GM21737 (cell line): ENCODE results near the gene DOCK1.

ENCODE experiments used
- ATAC-seq: cut with Tn5 transposase; IDR thresholded peaks from one replicate; pipeline ENCODE4 v1.9.1; 2021; ENCODE audit warnings: mild to moderate bottlenecking, moderate library complexity; ENCODE audit not compliant: unreplicated experiment

DOCK1 gene

DNA sequence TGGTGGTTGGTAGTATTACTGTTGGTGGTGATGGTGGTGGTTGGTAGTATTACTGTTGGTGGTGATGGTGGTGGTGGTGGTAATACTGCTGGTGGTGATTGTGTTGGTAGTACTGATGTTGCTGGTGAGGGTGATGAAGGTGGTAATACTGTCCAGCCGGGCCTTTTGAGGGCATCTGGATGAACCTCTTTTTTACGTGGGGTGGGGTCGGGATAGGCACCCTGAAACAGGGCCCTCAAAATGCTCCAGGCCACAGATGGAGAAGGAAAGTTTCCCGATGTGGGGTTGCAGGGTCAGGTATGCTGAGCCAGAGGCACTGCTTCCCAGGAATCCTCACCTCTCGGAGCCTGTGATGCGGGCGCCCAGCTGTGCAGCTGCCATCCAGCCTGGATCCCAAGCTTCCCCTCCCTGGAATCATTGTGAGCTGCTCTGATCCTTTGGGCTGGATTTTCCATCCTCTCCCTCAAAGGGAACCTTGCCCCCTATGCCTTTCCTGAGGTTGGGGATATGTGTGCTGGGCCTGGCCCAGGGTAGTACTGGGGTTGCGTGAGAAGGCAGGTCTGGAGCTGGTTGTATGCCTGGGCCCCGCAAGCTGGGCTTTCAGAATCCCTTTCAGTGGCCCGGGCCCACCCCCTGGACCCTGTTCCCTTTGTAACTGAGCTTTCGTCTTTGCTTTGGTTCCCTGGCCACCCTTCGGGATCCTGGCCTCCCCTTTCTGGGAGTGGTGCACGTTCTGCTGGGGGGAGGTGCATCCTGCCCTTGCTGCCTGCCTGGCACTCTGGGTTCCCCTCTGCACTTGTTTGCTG is 43.3 kb downstream of the DOCK1 start:
- ATAC-seq: no peak

DNA sequence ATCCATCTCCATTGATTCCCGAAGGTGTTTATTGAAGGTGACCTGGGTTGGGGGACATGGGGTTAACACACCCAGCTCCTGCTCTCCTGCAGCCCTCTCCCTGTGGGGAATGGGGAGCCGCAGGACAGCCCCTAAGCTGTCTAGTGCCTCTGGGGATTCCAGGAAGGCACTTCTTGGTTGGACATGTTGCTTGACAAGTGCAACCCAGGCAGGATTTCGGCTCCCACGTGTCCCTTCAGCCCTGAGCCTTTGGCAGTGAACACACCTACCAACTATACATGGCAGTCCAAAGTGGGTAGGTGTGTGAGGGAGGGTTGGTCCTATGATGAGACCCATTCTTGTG is 43.9 kb downstream of the DOCK1 start:
- ATAC-seq: no peak

DNA sequence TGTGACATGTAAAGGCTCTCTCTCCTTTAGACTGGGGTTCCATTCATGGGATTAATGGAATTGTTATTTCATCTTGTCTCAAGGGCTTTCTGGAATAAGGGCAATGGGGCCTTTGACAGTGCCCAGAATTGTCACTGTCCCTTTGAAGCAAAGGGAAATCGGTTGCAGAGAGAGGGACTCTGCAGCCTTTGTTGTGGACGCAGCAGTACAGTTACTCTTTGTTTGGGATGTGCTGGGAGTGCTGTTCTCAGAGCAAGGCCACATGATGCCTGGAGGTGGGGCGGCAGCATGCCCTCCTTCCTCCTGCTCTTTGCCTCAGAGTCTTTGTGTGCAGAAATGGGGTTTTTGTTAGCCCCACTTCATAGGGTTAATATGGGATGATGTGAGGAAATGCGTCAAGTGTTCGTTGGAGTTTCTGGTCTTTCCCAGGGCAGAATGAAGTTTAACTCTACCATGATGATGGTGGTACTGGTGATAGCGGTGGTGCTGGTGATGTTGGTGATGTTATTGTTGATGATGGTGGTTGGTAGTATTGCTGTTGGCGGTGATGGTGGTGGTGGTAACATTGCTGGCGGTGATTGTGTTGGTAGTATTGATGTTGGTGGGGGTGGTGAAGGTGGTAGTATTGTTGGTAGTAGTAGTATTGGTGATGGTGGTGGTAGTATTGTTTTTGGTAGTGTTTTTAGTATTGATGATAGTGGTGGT is 45.3 kb downstream of the DOCK1 start:
- no peak for ATAC-seq

DNA sequence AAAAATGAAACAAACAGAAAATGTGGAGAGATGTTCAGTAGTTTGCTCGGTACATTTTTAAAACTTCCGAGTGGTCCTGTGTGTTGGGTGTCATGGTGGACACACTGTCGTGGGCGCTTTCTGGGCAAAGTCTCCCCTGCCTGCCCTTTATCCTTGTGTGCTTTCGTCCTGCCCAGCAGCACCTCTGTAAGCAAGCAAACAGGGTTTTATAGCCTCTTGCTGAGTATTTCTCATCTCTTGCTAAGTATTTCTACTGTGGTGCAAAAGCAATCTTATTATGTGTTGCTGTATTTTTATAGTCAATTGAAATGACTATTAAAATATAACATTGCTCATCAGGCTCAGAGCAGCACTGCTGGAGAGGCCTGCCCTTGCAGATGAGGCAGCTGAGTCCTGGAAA is 48.7 kb downstream of the DOCK1 start:
- no peak for ATAC-seq

DNA sequence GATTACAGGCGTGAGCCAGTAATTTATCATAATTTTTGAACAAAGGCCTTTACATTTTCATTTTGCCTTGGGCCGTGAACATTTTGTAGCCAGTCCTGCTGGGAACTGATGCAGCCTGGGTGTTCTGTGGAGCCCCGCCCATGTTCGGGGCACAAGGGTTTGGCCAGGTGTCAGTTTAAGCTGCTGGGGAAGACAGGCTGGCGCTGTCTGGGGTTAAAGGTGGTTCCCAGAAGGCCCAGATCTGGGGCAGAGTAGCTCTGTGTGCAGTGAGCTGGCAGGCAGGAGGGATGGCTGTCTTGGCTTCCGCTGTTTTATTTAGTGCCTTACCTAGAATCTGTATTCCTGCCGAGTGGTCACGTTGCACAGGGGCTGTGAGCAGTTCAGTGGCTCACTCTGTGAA is 50.2 kb downstream of the DOCK1 start:
- no peak for ATAC-seq

DNA sequence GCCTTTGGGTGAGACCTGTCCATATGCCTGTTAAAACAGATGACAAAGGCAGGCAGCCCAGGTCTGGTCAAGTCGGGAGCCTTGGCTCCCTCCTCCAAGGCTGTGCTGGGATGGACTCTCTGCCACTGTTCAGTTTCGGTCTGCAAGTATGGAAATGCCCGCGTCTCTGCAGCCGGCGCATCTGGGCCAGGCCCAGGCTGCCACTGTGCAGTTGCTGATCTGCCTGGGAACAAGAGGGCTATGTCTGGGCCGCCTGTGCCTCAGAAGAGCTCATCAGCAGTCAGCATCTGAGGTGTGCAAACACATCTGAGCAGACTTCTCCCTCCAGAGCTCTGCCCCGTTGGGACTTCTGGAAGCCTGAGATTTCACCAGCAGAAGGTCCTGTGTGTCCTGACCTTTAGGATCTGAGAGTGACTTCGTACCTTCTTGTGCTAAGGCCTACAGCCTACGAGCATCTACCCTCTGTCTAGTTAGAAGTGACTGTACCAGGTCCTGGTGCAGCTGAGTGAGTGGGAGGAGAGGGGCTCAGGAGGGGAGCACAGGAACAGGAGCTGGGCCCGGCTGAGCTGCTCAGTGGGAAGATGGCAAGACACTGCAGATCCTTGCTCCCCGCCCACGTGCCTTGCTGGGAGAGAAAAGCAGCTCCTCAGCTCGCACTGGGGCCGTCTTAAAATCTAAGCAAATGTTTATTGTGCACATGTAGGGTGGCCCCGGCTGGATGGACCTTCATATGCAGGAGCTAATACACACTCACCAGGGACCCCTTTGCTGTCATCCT is 50.9 kb downstream of the DOCK1 start:
- ATAC-seq: no peak

DNA sequence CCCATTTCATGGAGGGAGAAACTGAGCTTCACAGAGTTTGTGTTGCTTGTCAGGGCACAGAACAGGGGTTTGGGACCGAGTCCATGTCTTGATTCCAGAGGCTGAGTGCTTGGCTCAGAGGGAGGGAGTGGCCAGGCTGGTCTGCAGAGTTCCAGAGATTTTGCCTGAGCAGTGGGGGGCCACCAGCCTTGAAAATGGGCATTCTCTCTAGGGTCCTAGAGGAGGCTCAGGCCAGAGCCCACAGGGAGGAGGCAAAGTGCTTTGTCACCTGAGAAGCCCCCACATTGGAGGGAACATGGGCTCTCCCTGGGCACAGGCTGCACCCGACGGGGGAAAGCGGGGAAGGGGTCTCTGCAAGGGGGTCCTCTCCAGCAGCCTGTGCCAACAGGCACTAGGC is 51.5 kb downstream of the DOCK1 start:
- ATAC-seq: no peak

DNA sequence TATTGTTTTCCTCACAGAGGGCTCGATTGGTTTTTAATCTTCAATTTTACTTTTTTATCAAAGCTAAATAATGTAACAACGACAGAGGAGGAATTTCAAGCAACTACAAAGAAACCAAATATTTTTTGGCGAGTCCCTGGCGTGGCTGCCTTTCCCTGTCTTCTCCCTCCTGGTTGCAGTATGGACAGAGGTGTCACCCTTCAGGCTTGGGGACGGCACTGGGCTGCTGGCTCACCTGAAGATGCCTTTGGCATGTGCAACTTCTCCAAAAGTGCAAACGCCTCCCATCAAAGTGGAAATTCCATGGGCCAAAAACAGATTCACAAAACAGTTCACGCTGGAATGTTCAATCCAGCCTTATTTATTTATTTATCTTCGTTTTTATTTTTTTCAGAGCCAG is 51.9 kb downstream of the DOCK1 start:
- no peak for ATAC-seq

DNA sequence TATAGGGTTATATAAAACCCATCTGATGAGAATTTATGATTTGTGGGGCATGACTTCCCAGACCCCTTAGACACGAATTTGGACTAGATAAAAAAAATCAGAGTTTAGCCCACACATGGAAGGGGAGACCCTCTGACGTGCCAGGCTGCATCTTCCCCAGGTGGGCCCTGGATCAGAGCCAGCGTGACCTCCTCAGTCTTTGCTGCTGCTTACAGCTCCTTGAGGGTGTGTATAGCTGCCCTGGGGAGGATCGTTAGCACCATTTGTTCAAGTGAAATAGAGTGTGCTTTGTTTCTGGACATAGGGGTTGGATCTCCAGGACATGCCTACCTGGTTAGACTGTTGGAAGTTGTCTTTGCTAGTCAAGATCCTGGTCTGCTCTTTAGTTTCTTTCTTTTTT is 54.2 kb downstream of the DOCK1 start:
- ATAC-seq: no peak

DNA sequence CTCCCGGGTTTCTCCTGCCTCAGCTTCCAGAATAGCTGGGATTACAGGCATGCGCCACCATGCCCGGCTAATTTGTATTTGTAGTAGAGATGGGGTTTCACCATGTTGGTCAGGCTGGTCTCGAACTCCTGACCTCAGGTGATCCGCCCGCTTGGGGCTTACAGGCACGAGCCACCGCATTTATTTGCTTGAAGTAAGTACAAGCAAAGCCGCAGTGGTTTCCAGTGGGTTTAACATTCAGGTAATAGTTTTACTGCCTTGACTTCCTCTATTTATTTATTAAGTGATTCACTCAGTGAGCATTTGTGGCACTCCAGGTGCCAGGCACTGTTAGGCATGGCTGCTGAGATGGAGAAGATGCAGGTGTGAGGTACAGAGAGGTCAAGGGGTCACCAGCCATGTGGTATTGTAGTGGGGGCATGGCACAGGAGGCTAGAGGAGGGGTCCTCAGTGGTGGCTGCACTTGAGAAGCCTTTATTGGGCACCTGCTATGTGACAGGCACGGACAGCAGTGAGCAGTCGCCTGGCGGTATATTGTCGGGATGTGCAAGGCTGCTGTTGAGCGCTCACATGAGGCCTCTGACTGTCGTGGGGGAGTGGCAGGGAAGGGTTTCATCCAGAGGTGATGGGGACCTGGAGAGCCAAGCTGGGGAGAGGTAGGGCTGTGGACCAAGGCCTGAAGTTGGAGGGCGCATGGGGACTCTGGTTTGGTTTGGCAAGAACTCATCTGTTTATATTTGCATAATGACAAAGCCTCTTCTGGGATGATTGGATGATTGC is 54.9 kb downstream of the DOCK1 start:
- no peak for ATAC-seq

DNA sequence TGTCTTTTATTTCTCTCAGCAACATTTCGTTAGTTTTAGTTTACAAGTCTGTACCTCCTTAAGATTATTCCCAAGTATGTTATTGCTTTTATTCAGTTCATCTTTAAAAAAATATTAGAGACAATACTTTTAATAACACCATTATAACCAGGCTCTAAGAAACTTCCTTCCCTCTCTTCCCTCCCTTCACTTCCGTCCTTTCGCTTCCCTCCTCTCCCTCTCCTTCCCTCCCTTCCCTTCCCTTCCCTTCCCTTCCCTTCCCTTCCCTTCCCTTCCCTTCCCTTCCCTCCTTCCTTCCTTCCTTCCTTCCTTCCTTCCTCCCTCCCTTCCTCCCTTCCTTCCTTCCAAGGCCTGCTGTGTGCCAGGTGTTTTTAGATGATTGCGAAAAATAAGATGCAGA is 58.1 kb downstream of the DOCK1 start:
- ATAC-seq: no peak

DNA sequence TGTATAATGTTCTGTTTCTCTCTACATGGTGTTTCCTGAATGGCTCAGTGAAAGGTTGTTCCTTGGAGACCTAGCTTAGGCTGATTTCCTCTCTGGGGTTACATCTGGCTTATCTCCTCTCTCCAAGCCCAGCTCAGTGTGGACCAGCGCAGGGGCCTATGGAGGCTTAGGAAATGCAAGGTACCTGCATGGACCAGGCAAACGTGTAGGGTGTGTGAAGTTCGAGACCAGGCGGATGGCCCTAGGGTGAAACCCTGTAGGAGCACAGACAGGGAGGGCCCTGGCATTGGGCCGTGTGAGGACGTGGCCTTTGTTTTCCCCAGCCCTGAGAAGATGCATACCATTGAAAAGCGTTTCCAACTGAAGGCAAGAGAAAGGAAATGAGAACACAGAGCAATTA is 59.0 kb downstream of the DOCK1 start:
- ATAC-seq: no peak

DNA sequence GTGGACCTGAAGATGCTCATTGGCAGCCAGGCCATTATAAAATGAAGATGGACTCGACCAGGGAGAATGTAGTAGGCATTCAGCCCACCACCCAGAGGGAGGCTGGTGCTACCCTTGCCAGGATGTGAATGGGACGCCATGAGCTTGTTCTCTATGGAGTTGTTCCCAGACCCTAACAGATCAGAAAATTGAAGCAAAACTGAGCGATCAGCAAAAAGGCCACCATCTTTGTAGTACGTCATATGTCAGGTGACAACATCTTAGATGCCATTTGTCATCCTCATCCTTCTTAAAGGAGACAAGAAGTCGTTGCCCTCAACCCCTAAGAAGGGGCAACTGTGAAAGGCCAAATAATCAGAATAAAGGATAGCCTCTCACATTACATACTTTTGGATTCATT is 61.7 kb downstream of the DOCK1 start:
- ATAC-seq: no peak

DNA sequence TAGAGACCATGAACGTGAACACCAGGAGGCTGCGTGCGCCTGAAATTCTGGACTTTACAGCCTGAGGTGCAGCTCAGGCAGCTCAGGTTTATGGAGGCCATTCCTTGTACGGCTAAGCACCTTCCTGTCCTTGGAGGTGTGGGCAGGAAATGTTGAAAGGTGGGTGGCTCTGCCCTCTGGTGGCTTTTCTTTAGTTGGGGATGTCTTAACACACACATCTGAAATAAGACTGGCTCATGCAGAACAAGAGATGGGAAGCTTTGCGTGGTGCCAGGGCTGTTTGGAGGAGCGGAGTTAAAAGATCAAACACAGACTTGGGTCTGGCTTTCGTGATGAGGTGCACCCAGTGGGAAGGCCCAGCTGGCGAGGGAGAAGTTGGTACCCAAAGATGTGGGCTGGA is 64.1 kb downstream of the DOCK1 start:
- ATAC-seq: no peak

DNA sequence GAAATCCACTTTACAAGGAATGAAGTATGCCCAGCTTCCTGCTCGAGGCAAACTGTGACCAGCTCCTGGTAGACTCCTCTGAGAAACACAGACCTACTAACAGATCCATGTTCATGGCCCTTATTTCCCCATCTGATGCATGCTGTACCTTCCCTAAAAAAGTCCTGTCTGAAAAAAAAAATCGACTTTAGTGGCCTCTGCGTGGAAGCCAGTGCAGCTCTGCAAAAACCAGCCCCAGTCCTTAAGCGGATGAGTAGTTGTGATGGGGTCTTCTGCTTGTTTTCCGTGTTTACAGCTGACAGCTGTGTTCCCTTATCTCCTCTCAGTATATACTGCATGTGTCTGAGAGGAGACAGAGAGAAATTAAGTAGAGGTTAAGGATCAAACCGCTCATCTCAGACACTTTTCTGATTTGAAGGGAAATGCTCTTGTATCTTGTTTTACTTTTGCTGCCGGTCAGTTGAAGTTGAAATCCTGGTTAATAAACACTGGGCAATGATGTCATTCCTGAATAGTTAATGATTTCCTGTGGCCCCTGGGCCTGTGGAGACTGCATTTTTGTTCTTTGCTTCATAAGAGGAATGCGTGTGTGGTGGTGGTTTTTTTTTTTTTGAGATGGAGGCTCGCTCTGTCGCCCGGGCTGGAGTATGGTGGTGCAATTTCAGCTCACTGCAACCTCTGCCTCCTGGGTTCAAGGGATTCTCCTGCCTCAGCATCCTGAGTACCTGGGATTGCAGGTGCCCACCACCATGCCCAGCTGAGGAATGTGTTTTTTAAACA is 67.6 kb downstream of the DOCK1 start:
- ATAC-seq: no peak

DNA sequence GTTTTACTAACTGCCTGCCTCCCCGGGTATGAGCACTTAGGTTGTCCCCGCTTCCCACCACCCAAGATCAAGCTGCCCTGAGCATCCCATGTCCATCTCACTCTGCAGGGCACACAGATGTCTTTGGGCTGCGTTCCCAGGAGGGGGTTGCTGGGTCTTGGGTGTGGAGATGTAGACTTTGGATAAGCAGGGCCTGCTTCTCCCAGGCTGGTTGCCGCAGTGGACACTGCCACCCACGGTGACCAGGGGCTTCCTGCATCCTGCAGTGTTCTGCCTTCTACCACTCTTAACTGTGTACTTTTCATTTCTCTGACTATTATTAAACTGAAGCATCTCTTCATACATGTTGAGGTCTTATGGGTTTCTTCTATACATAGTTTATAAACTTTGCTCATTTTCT is 70.0 kb downstream of the DOCK1 start:
- ATAC-seq: no peak

DNA sequence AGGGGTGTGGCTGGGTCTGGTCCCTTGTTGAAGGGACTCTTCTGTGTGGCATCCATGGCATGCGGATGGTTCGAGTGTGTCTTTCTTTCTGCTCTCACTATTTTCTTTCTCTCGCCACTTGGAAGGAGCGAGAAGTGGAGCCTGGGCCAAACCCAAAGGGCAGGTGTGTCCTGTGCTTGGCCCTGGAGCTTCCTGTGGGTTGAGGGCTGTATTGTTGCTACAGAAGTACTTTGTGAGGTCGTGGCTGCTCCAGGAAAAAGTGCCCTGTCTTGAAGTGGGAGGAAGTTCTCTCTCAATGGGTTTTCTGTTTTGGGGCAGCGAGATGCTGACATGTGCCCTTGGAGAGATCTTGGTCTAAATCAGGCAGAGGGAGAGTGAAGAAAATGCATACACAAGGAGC is 72.0 kb downstream of the DOCK1 start:
- no peak for ATAC-seq

DNA sequence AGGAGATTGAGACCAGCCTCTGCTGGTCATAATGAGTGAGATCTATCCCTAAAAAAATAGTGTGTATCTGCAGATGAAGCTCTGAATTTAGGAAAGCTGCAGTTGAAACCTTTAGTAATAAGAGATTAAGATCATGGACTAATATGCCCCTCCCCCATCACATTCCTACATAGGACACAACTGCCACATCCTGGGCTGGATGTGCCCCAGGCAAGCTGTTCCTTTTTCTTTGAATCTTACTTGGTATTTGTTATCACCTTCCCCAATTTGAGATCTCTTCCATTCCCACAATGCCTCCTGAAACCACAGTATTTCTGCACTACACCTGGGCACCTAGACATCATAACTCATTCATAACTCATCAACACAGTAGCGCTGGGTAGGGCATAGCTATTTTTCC is 74.1 kb downstream of the DOCK1 start:
- no peak for ATAC-seq

DNA sequence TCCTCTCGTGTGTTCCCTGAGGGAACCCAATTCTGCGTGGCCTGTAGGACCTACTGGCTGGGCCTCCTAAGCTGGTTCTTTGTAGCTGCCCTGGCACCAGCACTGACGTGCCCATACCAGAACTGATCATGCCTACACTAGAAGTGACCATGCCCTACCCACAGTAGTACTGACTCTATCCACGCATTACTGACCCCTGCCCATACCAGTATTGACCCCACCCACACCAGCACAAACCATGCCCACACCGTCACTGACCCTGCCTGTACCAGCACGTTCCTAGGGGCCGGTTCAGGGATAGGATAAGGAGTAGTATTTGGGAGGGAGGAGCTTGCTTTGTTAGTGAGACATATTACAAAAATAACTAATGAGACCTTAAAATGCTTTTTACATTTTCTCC is 88.0 kb downstream of the DOCK1 start:
- ATAC-seq: no peak

DNA sequence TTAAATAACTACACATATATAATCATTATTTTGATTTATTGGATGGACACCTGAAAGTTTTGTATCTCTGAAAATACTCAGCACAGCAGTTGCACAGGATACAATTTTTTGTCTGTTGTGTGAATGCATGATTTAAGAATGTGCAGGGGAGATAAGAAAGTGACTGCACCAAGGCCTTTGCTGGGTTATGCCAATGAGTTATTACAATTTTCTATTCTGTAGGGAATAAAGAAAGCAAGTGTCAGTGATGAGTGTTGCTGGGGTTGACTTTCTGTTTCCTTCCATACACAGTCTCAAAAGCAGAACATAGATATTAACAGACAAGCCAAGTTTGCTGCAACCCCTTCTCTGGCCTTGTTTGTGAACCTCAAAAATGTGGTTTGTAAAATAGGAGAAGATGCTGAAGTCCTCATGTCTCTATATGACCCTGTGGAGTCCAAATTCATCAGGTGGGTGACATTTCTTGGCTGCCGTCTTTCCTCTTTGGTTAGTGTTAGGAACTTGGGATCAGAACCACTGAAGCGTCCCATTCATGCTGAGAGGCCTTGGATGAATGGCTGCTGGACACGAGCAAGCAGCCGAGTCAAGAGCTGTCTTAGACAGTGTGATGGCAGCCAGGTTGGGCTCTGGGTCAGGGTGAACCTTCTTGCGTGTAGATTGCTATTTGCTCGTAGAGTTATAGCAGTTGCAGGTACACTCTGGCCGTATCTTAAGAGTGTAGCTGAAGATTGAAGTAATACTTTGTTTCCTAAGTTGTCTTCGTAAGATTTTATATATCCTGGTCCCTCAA is 92.8 kb downstream of the DOCK1 start:
- ATAC-seq: no peak
